Gastrocnemius medialis (tissue), 4 donors: ENCODE measurements around the gene FCER2.

Experiments used
- POLR2A ChIP-seq, 2 donors: fragments of 450-650 bp; IDR thresholded peaks; one replicate each; pipeline ENCODE4 v1.6.1; 2017; ENCODE audit warnings: antibody characterized with exemption in 2 of 2, mild to moderate bottlenecking in 2 of 2, moderate library complexity in 2 of 2
- TF ChIP-seq, protein P1 (sequence below), 5 experiments: fragments of 450-650 bp in 3 of 5; fragments of 200-600 bp in 2 of 5; sonication (generic) in 2 of 5; IDR thresholded peaks in 4 of 5; conservative IDR thresholded peaks in 1 of 5; 1 replicate in 4 of 5; 2 replicates in 1 of 5; pipeline ENCODE4 v1.5.1; 2016 to 2019; ENCODE audit warnings: antibody characterized with exemption in 5 of 5, mild to moderate bottlenecking in 3 of 5, moderate library complexity in 3 of 5

- TF ChIP-seq, protein P1, sequence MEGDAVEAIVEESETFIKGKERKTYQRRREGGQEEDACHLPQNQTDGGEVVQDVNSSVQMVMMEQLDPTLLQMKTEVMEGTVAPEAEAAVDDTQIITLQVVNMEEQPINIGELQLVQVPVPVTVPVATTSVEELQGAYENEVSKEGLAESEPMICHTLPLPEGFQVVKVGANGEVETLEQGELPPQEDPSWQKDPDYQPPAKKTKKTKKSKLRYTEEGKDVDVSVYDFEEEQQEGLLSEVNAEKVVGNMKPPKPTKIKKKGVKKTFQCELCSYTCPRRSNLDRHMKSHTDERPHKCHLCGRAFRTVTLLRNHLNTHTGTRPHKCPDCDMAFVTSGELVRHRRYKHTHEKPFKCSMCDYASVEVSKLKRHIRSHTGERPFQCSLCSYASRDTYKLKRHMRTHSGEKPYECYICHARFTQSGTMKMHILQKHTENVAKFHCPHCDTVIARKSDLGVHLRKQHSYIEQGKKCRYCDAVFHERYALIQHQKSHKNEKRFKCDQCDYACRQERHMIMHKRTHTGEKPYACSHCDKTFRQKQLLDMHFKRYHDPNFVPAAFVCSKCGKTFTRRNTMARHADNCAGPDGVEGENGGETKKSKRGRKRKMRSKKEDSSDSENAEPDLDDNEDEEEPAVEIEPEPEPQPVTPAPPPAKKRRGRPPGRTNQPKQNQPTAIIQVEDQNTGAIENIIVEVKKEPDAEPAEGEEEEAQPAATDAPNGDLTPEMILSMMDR (IDR thresholded peaks at IDR 0.05 in 4 of 5, conservative IDR thresholded peaks at IDR 0.05 in 1 of 5), result no peak
- TF ChIP-seq POLR2A (IDR thresholded peaks at IDR 0.05), result no peak
These were observed 38.2 kb downstream of the FCER2 start for GRCh38 chr19:7663706-7664105.
